ENCODE results near the gene CST9. TPM values are rescaled to one million over a fixed set of nuclear protein-coding genes. Genes with fewer than 3 reads are reported as not detected.

Gene CST9
- total and polyA plus RNA-seq, 2 of the 13 experiments (the other 11 are each of a cell fraction or from before 2014, with no cell fraction given) = 0.07 TPM; not detected in 1

GRCh38 chr20:23637282-23638221 lies 31.8 kb upstream of the CST9 start, which contains the start of gene CST3 (continued):
- TF ChIP-seq RARG (CRISPR knock-in tag; IDR thresholded peaks at IDR 0.05; ENCODE audit: low read depth) (no peak), LCORL (IDR thresholded peaks at IDR 0.05) (no peak), LCORL (CRISPR knock-in tag; IDR thresholded peaks at IDR 0.05) (peak; percentile 66), ELF3 (CRISPR knock-in tag; IDR thresholded peaks at IDR 0.05) (peak; percentile 92), ZZZ3 (CRISPR knock-in tag; IDR thresholded peaks at IDR 0.05; ENCODE audit: borderline replicate concordance) (no peak), ZNF841 (CRISPR knock-in tag; IDR thresholded peaks at IDR 0.05; ENCODE audit: borderline replicate concordance) (0 out of 2 replicates have a peak, but pooled peaks have one; percentile 29), JUN (CRISPR knock-in tag; IDR thresholded peaks at IDR 0.05) (peak; percentile 23; the same call in 1 of the 2 replicates), DPF2 (CRISPR knock-in tag; IDR thresholded peaks at IDR 0.05; ENCODE audit: borderline replicate concordance, low read depth) (no peak), ZNF546 (CRISPR knock-in tag; conservative IDR thresholded peaks at IDR 0.05) (peak; percentile 79; the same call in 1 of the 2 replicates), SSRP1 (CRISPR knock-in tag; IDR thresholded peaks at IDR 0.05) (peak; percentile 52; the same call in 1 of the 2 replicates), PTBP1 (IDR thresholded peaks at IDR 0.05; ENCODE audit: low read depth, low read length, poor library complexity, severe bottlenecking) (no peak), ZNF772 (CRISPR knock-in tag; IDR thresholded peaks at IDR 0.05) (peak; percentile 74; the same call in 1 of the 2 replicates), DNMT3B (CRISPR knock-in tag; conservative IDR thresholded peaks at IDR 0.05) (no peak), ZNF530 (CRISPR knock-in tag; IDR thresholded peaks at IDR 0.05; ENCODE audit: low read depth) (no peak; the same call in none of the 2 replicates), GABPB1 (CRISPR knock-in tag; IDR thresholded peaks at IDR 0.05) (peak; percentile 84)
- TF ChIP-seq, protein P1, sequence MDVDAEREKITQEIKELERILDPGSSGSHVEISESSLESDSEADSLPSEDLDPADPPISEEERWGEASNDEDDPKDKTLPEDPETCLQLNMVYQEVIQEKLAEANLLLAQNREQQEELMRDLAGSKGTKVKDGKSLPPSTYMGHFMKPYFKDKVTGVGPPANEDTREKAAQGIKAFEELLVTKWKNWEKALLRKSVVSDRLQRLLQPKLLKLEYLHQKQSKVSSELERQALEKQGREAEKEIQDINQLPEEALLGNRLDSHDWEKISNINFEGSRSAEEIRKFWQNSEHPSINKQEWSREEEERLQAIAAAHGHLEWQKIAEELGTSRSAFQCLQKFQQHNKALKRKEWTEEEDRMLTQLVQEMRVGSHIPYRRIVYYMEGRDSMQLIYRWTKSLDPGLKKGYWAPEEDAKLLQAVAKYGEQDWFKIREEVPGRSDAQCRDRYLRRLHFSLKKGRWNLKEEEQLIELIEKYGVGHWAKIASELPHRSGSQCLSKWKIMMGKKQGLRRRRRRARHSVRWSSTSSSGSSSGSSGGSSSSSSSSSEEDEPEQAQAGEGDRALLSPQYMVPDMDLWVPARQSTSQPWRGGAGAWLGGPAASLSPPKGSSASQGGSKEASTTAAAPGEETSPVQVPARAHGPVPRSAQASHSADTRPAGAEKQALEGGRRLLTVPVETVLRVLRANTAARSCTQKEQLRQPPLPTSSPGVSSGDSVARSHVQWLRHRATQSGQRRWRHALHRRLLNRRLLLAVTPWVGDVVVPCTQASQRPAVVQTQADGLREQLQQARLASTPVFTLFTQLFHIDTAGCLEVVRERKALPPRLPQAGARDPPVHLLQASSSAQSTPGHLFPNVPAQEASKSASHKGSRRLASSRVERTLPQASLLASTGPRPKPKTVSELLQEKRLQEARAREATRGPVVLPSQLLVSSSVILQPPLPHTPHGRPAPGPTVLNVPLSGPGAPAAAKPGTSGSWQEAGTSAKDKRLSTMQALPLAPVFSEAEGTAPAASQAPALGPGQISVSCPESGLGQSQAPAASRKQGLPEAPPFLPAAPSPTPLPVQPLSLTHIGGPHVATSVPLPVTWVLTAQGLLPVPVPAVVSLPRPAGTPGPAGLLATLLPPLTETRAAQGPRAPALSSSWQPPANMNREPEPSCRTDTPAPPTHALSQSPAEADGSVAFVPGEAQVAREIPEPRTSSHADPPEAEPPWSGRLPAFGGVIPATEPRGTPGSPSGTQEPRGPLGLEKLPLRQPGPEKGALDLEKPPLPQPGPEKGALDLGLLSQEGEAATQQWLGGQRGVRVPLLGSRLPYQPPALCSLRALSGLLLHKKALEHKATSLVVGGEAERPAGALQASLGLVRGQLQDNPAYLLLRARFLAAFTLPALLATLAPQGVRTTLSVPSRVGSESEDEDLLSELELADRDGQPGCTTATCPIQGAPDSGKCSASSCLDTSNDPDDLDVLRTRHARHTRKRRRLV (CRISPR knock-in tag; IDR thresholded peaks at IDR 0.05) = no peak
- TF ChIP-seq, protein P2, sequence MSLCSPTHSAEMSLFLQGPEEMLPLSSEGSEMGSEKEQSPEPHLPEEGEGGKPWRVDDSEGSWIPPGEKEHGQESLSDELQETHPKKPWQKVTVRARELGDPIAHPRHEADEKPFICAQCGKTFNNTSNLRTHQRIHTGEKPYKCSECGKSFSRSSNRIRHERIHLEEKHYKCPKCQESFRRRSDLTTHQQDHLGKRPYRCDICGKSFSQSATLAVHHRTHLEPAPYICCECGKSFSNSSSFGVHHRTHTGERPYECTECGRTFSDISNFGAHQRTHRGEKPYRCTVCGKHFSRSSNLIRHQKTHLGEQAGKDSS (CRISPR knock-in tag; IDR thresholded peaks at IDR 0.05; ENCODE audit: borderline replicate concordance, low read depth) = peak; percentile 95
- TF ChIP-seq, protein P3, sequence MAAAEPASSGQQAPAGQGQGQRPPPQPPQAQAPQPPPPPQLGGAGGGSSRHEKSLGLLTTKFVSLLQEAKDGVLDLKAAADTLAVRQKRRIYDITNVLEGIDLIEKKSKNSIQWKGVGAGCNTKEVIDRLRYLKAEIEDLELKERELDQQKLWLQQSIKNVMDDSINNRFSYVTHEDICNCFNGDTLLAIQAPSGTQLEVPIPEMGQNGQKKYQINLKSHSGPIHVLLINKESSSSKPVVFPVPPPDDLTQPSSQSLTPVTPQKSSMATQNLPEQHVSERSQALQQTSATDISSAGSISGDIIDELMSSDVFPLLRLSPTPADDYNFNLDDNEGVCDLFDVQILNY (CRISPR knock-in tag; conservative IDR thresholded peaks at IDR 0.05) = peak; percentile 66
- TF ChIP-seq, protein P4, sequence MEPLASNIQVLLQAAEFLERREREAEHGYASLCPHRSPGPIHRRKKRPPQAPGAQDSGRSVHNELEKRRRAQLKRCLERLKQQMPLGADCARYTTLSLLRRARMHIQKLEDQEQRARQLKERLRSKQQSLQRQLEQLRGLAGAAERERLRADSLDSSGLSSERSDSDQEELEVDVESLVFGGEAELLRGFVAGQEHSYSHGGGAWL (CRISPR knock-in tag; IDR thresholded peaks at IDR 0.05) = peak; percentile 98
- TF ChIP-seq, protein P5, sequence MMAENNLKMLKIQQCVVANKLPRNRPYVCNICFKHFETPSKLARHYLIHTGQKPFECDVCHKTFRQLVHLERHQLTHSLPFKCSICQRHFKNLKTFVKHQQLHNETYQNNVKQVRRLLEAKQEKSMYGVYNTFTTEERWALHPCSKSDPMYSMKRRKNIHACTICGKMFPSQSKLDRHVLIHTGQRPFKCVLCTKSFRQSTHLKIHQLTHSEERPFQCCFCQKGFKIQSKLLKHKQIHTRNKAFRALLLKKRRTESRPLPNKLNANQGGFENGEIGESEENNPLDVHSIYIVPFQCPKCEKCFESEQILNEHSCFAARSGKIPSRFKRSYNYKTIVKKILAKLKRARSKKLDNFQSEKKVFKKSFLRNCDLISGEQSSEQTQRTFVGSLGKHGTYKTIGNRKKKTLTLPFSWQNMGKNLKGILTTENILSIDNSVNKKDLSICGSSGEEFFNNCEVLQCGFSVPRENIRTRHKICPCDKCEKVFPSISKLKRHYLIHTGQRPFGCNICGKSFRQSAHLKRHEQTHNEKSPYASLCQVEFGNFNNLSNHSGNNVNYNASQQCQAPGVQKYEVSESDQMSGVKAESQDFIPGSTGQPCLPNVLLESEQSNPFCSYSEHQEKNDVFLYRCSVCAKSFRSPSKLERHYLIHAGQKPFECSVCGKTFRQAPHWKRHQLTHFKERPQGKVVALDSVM (CRISPR knock-in tag; IDR thresholded peaks at IDR 0.05) = peak; percentile 93

All from HepG2 (cell line).